Measurements from ENCODE around the gene OR10D3.

OR10D3 gene

DNA sequence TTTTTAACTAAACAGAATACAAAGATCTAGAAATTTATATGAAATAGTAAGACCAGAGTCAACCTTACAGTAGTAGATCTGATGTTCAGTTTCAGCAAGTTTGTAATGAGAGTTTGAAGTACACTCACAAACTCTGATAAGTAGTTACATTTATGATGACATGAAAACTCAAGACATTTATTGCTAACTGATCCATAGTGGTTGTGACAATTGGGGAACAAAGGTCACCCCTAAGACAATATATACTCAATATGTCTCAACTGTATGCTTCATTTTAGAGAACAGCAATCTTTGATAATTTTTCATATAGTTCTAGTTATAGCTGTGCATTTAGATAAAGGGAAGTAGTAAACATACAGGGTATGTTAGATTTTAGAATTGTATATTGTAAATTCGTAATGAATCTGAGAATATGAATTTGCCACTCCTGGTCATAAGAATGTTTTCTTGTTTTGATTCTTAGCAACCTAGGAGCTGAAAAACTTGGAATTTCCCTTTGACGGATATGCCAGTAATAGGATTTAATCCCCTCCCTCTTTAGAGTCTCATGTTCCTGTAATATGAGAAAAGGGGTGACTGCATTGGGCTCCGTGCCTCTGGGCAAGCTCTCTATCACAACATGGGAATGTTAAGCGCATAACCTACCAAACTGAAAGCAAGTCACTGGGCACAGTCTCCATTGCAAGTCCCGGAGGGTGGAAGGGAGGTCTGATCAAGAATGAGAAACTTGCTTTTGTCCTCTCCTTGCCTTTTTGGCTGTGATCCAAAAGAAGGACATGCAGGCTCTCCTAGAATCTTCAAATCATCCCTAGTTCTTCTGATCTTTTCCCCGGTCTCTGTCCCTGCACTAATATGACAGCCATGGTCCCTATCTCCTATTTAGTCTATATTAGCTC, 11.4 kb downstream of the OR10D3 start:
- H3K4me3 ChIP-seq (ENCODE audit: control insufficient read depth, low read depth, low read length) = no peak overlapping the region
- DNase-seq (ENCODE audit: low read depth) = no peak
- TF ChIP-seq, protein P1, sequence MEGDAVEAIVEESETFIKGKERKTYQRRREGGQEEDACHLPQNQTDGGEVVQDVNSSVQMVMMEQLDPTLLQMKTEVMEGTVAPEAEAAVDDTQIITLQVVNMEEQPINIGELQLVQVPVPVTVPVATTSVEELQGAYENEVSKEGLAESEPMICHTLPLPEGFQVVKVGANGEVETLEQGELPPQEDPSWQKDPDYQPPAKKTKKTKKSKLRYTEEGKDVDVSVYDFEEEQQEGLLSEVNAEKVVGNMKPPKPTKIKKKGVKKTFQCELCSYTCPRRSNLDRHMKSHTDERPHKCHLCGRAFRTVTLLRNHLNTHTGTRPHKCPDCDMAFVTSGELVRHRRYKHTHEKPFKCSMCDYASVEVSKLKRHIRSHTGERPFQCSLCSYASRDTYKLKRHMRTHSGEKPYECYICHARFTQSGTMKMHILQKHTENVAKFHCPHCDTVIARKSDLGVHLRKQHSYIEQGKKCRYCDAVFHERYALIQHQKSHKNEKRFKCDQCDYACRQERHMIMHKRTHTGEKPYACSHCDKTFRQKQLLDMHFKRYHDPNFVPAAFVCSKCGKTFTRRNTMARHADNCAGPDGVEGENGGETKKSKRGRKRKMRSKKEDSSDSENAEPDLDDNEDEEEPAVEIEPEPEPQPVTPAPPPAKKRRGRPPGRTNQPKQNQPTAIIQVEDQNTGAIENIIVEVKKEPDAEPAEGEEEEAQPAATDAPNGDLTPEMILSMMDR (IDR thresholded peaks at IDR 0.05; ENCODE audit: control insufficient read depth, insufficient read depth, low read depth, low read length, missing control alignments) = no peak

DNA sequence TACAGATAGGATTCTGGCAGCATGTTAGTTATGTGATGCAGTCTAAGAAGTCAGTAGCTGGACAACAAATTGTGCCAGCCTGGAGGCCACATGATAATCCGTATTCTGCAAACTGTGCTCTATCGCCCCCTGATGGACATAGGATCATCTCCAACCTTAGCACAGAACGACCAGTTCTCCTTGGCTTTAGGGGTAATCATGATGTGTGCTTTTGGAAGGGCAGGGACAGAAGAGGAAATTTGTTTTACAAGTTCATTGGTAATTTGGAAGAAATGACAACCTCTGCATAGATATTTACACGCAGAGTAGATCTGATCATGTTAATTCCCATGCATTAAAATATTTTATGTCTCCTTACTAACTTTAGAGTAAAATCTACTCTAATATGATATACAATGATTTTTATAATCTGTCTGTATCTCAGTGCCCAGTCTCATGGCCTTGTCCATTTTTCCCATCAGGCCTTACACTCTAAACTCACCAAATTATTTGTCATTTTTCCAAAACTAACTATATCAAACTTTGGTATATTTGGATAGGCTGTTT, 12.1 kb downstream of the OR10D3 start:
- TF ChIP-seq, protein P1 (IDR thresholded peaks at IDR 0.05; ENCODE audit: control insufficient read depth, insufficient read depth, low read depth, low read length, missing control alignments) = peak; percentile 83
- H3K4me3 ChIP-seq (ENCODE audit: control insufficient read depth, low read depth, low read length) = no peak overlapping the region
- peak; percentile 10 for DNase-seq (ENCODE audit: low read depth)

DNA sequence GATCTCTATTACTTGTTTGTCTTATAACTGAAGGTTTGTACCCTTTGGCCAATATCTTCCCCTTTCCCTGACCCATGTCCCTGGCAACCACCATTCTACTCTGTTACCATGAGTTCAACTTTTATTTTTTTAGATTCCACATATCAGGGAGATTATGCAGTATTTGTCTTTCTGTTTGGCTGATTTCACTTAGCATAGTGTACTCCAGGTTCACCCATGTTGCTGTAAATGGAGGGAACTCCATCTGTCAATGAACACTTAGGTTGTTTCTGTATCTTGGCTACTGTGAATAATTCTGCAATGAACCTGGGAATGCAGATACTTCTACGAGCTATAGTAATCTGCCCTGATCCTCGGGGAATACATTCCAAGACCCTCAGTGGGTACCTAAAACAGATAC, 14.9 kb downstream of the OR10D3 start:
- H3K4me3 ChIP-seq (ENCODE audit: control insufficient read depth, low read depth, low read length) = no peak overlapping the region
- DNase-seq (ENCODE audit: low read depth) = no peak
- TF ChIP-seq, protein P1 (IDR thresholded peaks at IDR 0.05; ENCODE audit: control insufficient read depth, insufficient read depth, low read depth, low read length, missing control alignments) = no peak

DNA sequence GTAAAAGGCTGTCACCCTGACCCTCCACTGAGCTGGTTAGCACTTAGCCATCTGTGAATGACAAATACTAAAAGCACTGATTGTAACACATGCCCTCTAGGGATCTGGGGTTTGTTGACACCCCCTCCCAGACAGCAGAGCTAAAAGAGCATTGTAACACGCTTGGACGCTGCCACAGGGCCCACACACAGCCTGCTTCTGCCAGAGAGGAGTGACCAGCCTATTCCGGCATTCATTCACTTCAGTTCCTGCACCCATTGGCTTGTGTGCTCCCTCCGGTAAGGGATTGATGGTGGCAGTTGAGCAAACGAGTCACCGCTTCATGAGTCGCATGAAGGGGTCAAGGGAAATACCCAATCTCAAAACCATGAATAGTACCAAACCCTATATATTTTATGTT, 15.8 kb downstream of the OR10D3 start:
- TF ChIP-seq, protein P1 (IDR thresholded peaks at IDR 0.05; ENCODE audit: control insufficient read depth, insufficient read depth, low read depth, low read length, missing control alignments) = no peak
- no peak for DNase-seq (ENCODE audit: low read depth)

DNA sequence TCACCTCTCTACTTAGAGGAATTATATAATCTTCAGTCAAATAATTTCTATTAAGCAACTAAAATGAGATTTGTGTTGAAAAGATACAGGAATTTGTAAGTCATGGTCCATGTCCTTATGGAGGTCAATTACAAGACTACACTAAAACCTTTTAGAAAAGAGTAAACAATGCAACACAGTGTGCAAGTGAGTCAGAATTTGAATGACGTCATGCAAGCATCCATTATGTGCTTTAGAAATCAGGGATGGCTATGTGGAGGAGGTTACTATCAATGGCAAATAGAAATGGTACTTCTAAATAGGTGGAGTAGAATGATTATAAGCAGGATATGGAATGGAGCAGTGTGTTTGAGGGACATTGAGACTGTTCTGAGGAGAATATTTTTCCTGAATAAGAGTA, 16.6 kb downstream of the OR10D3 start:
- no peak overlapping the region for H3K4me3 ChIP-seq (ENCODE audit: control insufficient read depth, low read depth, low read length)
- TF ChIP-seq, protein P1 (IDR thresholded peaks at IDR 0.05; ENCODE audit: control insufficient read depth, insufficient read depth, low read depth, low read length, missing control alignments) = no peak
- DNase-seq (ENCODE audit: low read depth) = no peak

More for the DNA sequence above, 15.8 kb downstream of the OR10D3 start:
- H3K4me3 ChIP-seq (ENCODE audit: control insufficient read depth, low read depth, low read length) = no peak overlapping the region

DNA sequence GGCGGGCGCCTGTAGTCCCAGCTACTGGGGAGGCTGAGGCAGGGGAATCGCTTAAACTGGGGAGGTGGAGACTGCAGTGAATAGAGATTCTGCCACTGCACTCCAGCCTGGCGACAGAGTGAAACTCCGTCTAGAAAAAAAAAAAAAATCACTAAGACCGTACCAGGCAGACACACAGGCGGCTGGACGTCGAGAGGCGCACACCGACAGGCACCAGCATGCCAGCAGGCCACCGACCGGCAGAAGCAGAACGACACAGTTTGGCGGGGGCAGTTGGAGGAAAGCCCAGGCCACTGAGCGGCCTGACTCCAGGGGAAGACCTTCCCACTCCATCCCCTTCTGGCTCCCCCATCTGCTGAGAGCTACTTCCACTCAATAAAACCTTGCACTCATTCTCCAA, 17.5 kb downstream of the OR10D3 start:
- TF ChIP-seq, protein P1 (IDR thresholded peaks at IDR 0.05; ENCODE audit: control insufficient read depth, insufficient read depth, low read depth, low read length, missing control alignments) = no peak
- no peak for DNase-seq (ENCODE audit: low read depth)
- no peak overlapping the region for H3K4me3 ChIP-seq (ENCODE audit: control insufficient read depth, low read depth, low read length)
